Aorta (tissue), 5 donors: Measurements from ENCODE around the gene NDUFS4. TPM values are rescaled to one million over a fixed set of nuclear protein-coding genes. Genes with fewer than 3 reads are reported as not detected.
"Not testable (repeated sequence)": the region's sequence is repeated elsewhere in the genome, so short reads cannot be mapped to it uniquely, and the experiment has no call there.

Experiments used
- ATAC-seq: fragments of 200-7000 bp; cut with Tn5 transposase; one replicate; pipeline ENCODE4 v1.9.1; 2022; ENCODE audit warnings: moderate library complexity; ENCODE audit not compliant: low FRiP score
- DNase-seq, 2 donors: peaks; one replicate each; pipeline ENCODE4 v3.0.0-alpha.2; 2020
- H3K27ac ChIP-seq, 2 donors: one replicate each; pipeline ENCODE4 v1.5.1; 2013; ENCODE audit warnings: low read length in 2 of 2, mild to moderate bottlenecking in 2 of 2, moderate library complexity in 2 of 2, control low read depth in 1 of 2, inconsistent platforms in 1 of 2, low read depth in 1 of 2
- H3K27me3 ChIP-seq, 2 donors: one replicate each; pipeline ENCODE4 v1.6.1; 2013; ENCODE audit warnings: control low read depth in 1 of 2, low read length in 1 of 2, mild to moderate bottlenecking in 1 of 2, moderate library complexity in 1 of 2; ENCODE audit not compliant: insufficient read depth in 2 of 2, control insufficient read depth in 1 of 2
- H3K36me3 ChIP-seq, 2 donors: one replicate each; pipeline ENCODE4 v1.6.1; 2013; ENCODE audit warnings: control low read depth in 1 of 2, low read length in 1 of 2, mild to moderate bottlenecking in 1 of 2; ENCODE audit not compliant: insufficient read depth in 2 of 2, control insufficient read depth in 1 of 2
- H3K4me1 ChIP-seq, 2 donors: one replicate each; pipeline ENCODE4 v1.6.1; 2013; ENCODE audit warnings: low read length in 2 of 2, control low read depth in 1 of 2, mild to moderate bottlenecking in 1 of 2, moderate library complexity in 1 of 2; ENCODE audit not compliant: insufficient read depth in 2 of 2, control insufficient read depth in 1 of 2
- H3K4me3 ChIP-seq, 2 donors: one replicate each; pipeline ENCODE4 v1.5.1; 2013; ENCODE audit warnings: low read length in 2 of 2, control low read depth in 1 of 2, mild to moderate bottlenecking in 1 of 2
- H3K9me3 ChIP-seq: one replicate; pipeline ENCODE4 v1.6.1; 2013; ENCODE audit warnings: mild to moderate bottlenecking, low read length; ENCODE audit not compliant: control insufficient read depth
- WGBS, 2 donors: extraction: QIAGEN DNeasy Blood & Tissue Kit; methylation state at CpG; one replicate each; pipeline ENCODE4 v1.1.7; 2013; 5-methylcytosine and 5-hydroxymethylcytosine counted together
- intact Hi-C, 2 donors: fragments of 100-400 bp; cut with DNase I; formaldehyde crosslinking; loops; one replicate each; pipeline versions ENCODE4 v1.14.2 to v1.15.0; 2022
- polyA plus RNA-seq, 2 donors: library from polyadenylated mRNA; stranded (reverse); fragments of 200-250 nt; gene quantifications; one replicate each; pipeline ENCODE4 v1.2.3, GENCODE V29; 2013
- total RNA-seq, 2 donors: library from RNA; stranded (reverse); fragmentation: NEBNext Ultra II Directional; extraction: Animal tissue kit (Norgen Biotek cat#: 25700); gene quantifications; one replicate each; pipeline ENCODE4 v1.2.1, GENCODE V29; 2021
- donor health status: healthy with polysubstance abuse.
- donor health status: Bipolar disorder and iron deficiency.
- donor health status: DM: no; HTN: no; CAD: no.
- donor health status: DM: no; HTN: no; CAD: no.
- donor health status: DM: yes; HTN: yes; CAD: no.

Gene NDUFS4
- total and polyA plus RNA-seq, 4 donors, result 56.6 to 120 (median 76.4) TPM

GRCh38 chr5:53608897-53609296 lies 48.5 kb downstream of the NDUFS4 start:
- H3K4me1 ChIP-seq, ATAC-seq, DNase-seq, H3K36me3 ChIP-seq, H3K27me3 ChIP-seq, intact Hi-C loops, H3K27ac ChIP-seq, H3K4me3 ChIP-seq, H3K9me3 ChIP-seq: not testable (repeated sequence)
- WGBS, 2 donors, result 67 to 90% methylated on average over 4 of the region's 4 CpGs

GRCh38 chr5:53613061-53613460 lies 52.6 kb downstream of the NDUFS4 start:
- DNase-seq (no peak), ATAC-seq (no peak)
- no peaks in the 10 kb centered on the region for H3K27me3 ChIP-seq
- WGBS, 2 donors, result 84% methylated on average over 3 of the region's 3 CpGs
- no peaks in the 10 kb centered on the region for H3K9me3 ChIP-seq
- H3K4me1 ChIP-seq, result no peaks in the 10 kb centered on the region
- H3K36me3 ChIP-seq, result no peaks in the 10 kb centered on the region
- no peak overlapping the region for H3K27ac ChIP-seq
- intact Hi-C loops, result no loop called here
- H3K4me3 ChIP-seq, result no peak overlapping the region

DNA sequence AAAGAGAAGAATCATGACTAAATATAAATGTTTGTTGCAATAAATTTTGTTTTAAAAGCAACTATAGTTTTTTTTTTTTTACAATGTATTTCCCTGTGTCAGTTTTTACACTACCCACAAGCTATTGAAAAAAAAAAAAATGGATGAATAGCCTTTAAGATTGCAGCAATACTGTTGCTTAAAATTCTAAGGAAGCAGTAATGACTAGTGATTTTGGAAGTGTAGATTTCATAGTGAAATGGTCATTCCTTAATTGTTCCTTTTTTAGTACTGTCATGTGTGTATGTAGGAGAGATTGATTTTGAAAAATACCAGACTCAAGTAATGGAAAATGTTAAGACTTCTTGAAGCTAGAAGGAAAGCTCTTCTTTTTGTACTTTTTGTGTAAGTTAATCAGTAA lies 53.1 kb downstream of the NDUFS4 start:
- ATAC-seq, result no peak
- intact Hi-C loops, result no loop called here
- H3K27me3 ChIP-seq, result no peaks in the 10 kb centered on the region
- DNase-seq, result no peak
- H3K4me3 ChIP-seq, result no peak overlapping the region
- H3K9me3 ChIP-seq, result no peaks in the 10 kb centered on the region
- no peaks in the 10 kb centered on the region for H3K36me3 ChIP-seq
- H3K27ac ChIP-seq, result no peak overlapping the region
- no peaks in the 10 kb centered on the region for H3K4me1 ChIP-seq

GRCh38 chr5:53614376-53614885 lies 54.0 kb downstream of the NDUFS4 start:
- H3K4me1 ChIP-seq, result no peaks in the 10 kb centered on the region
- no peak for ATAC-seq
- no peaks in the 10 kb centered on the region for H3K27me3 ChIP-seq
- no peaks in the 10 kb centered on the region for H3K9me3 ChIP-seq
- no peak overlapping the region for H3K27ac ChIP-seq
- intact Hi-C loops, result no loop called here
- H3K4me3 ChIP-seq, result no peak overlapping the region
- H3K36me3 ChIP-seq, result no peaks in the 10 kb centered on the region
- DNase-seq, result no peak
- 94 to 96% methylated on average over 2 of the region's 2 CpGs for WGBS, 2 donors

- H3K27ac ChIP-seq, result no peak overlapping the region
- ATAC-seq (no peak), DNase-seq (no peak)
- intact Hi-C loops, result no loop called here
- WGBS, 2 donors, result 96 to 97% methylated on average over 3 of the region's 3 CpGs
- no peaks in the 10 kb centered on the region for H3K36me3 ChIP-seq
- no peaks in the 10 kb centered on the region for H3K27me3 ChIP-seq
- H3K9me3 ChIP-seq, result no peaks in the 10 kb centered on the region
- no peaks in the 10 kb centered on the region for H3K4me1 ChIP-seq
- H3K4me3 ChIP-seq, result no peak overlapping the region
These were observed 56.6 kb downstream of the NDUFS4 start for GRCh38 chr5:53616939-53617549.

GRCh38 chr5:53631251-53631650 lies 70.8 kb downstream of the NDUFS4 start:
- 87 to 97% methylated on average over 6 of the region's 6 CpGs for WGBS, 2 donors
- no peak for ATAC-seq
- H3K27ac ChIP-seq, result no peak overlapping the region
- intact Hi-C loops, result no loop called here
- DNase-seq, result no peak
- H3K27me3 ChIP-seq, result no peaks in the 10 kb centered on the region
- no peak overlapping the region for H3K4me3 ChIP-seq
- no peaks in the 10 kb centered on the region for H3K4me1 ChIP-seq
- no peaks in the 10 kb centered on the region for H3K36me3 ChIP-seq
- H3K9me3 ChIP-seq, result no peaks in the 10 kb centered on the region

DNA sequence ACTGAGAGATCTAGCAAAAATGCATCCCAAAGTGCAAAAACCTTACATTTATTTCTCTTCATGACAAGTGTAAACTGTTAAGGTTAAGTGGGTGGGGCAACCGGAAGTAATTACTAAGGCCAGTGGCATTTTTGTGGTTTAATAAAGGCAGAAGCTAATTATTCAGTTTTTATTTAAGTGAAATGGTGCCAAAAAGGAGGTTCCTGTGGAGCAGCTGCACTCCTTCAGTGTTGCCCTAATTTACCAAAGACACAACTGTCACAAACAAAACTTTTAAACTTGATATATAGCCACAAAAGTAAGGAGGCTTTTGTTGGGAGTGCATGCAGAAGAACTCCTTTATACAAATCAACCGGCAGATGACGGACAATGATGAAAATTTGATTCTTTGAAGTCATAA lies 81.6 kb downstream of the NDUFS4 start:
- Histone ChIP-seq H3K4me1 (peaks cover 0 to 3% of the 10 kb centered on the region in 2 donors), H3K27me3 (no peaks in the 10 kb centered on the region), H3K4me3 (no peak overlapping the region), H3K36me3 (no peaks in the 10 kb centered on the region), H3K27ac (no peak overlapping the region), H3K9me3 (no peaks in the 10 kb centered on the region)
- ATAC-seq (no peak), DNase-seq (no peak)
- intact Hi-C loops, result no loop called here
- 65 to 69% methylated on average over 3 of the region's 3 CpGs for WGBS, 2 donors

GRCh38 chr5:53643445-53643844 lies 83.0 kb downstream of the NDUFS4 start:
- H3K27ac ChIP-seq, result no peak overlapping the region
- no peak overlapping the region for H3K4me3 ChIP-seq
- intact Hi-C loops, result no loop called here
- H3K4me1 ChIP-seq, result peaks cover 0 to 3% of the 10 kb centered on the region in 2 donors
- WGBS, 2 donors, result 76 to 78% methylated on average over 4 of the region's 4 CpGs
- no peaks in the 10 kb centered on the region for H3K36me3 ChIP-seq
- no peaks in the 10 kb centered on the region for H3K9me3 ChIP-seq
- no peaks in the 10 kb centered on the region for H3K27me3 ChIP-seq
- ATAC-seq (no peak), DNase-seq (no peak)

DNA sequence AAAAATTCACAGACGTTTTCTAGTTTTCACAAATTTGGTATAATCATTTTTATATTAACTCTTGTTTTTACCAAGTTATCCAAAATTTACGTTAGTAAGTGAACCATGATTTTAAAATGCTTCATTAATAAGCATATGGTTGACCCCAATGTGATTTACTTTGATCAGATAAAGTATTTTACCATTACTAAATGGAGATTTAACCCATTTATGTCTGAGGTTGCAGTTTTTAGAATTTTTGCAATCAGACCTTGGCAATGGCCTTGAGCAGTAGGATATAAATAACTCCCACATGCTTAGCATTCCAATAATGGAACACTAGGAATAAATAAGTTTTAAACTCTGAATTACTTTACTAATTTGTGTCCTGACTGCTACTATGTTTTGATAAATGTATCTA lies 84.6 kb downstream of the NDUFS4 start:
- no peaks in the 10 kb centered on the region for H3K27me3 ChIP-seq
- H3K9me3 ChIP-seq, result no peaks in the 10 kb centered on the region
- WGBS, 2 donors, result 62 to 66% methylated on average over 2 of the region's 2 CpGs
- peaks cover 0 to 3% of the 10 kb centered on the region in 2 donors for H3K4me1 ChIP-seq
- ATAC-seq, result no peak
- H3K4me3 ChIP-seq, result no peak overlapping the region
- H3K27ac ChIP-seq, result no peak overlapping the region
- no peak for DNase-seq
- no peaks in the 10 kb centered on the region for H3K36me3 ChIP-seq
- intact Hi-C loops, result no loop called here
